PC-3 (cell line): ENCODE results near the gene GPR137B. TPM values are rescaled to one million over a fixed set of nuclear protein-coding genes. Genes with fewer than 3 reads are reported as not detected.

Experiments used
- ATAC-seq: fragments of 200-7000 bp; cut with Tn5 transposase; 2 replicates; pipeline ENCODE4 v1.9.1; 2020; ENCODE audit warnings: mild to moderate bottlenecking, moderate library complexity
- BruUV-seq: library from RNA; stranded (reverse); fragments of 400-500 nt; replicated peaks from 2 replicates; lab custom pipeline; 2021; lab: Mats Ljungman, UMichigan
- CTCF ChIA-PET: fragments of 300-600 bp; sonication (Branson Sonifier 250); formaldehyde crosslinking; loops from one replicate; lab custom pipeline; 2022; ENCODE audit warnings: antibody characterized with exemption; lab: Charles Lee
- POLR2A ChIA-PET: fragments of 300-600 bp; sonication (Branson Sonifier 250); formaldehyde crosslinking; loops from one replicate; lab custom pipeline; 2022; ENCODE audit warnings: antibody characterized with exemption; ENCODE audit not compliant: unreplicated experiment; lab: Charles Lee
- DNase-seq: peaks from one replicate; pipeline ENCODE4 v3.0.0-alpha.2; 2015
- H2AFZ ChIP-seq: fragments of 300-600 bp; sonication (generic); 2 replicates; pipeline ENCODE4 v1.6.0; 2016; ENCODE audit warnings: antibody characterized with exemption, low read length
- H3F3A ChIP-seq: fragments of 300-600 bp; sonication (generic); one replicate; pipeline ENCODE4 v1.6.0; 2017; ENCODE audit warnings: antibody characterized with exemption, low read length, control low read depth, mild to moderate bottlenecking; ENCODE audit not compliant: unreplicated experiment
- H3K27ac ChIP-seq: fragments of 300-600 bp; sonication (generic); 2 replicates; pipeline ENCODE4 v1.5.1; 2016; ENCODE audit warnings: mild to moderate bottlenecking, low read length
- H3K27me3 ChIP-seq: fragments of 300-600 bp; sonication (generic); 2 replicates; pipeline ENCODE4 v1.6.1; 2016; ENCODE audit warnings: low read length, mixed read lengths
- H3K36me3 ChIP-seq: fragments of 300-600 bp; sonication (generic); 2 replicates; pipeline ENCODE4 v1.6.1; 2016; ENCODE audit warnings: low read depth, mixed run types, low read length, mixed read lengths
- H3K4me1 ChIP-seq: fragments of 300-600 bp; sonication (generic); 2 replicates; pipeline ENCODE4 v1.5.1; 2016; ENCODE audit warnings: low read length; ENCODE audit not compliant: insufficient read depth
- H3K4me2 ChIP-seq: fragments of 300-600 bp; sonication (generic); 2 replicates; pipeline ENCODE4 v1.6.0; 2016; ENCODE audit warnings: low read length
- H3K4me3 ChIP-seq: fragments of 300-600 bp; sonication (generic); 2 replicates; pipeline ENCODE4 v1.5.1; 2016; ENCODE audit warnings: mild to moderate bottlenecking, low read length, mixed read lengths
- H3K79me2 ChIP-seq: fragments of 300-600 bp; sonication (generic); 2 replicates; pipeline ENCODE4 v1.6.1; 2017; ENCODE audit warnings: low read length, mixed read lengths
- H3K9ac ChIP-seq: fragments of 300-600 bp; sonication (generic); 2 replicates; pipeline ENCODE4 v1.6.0; 2016; ENCODE audit warnings: mild to moderate bottlenecking, low read length
- H3K9me2 ChIP-seq: fragments of 300-600 bp; sonication (generic); replicated peaks from 2 replicates; pipeline ENCODE4 v1.6.1; 2016; ENCODE audit warnings: mixed run types, low read length, mixed read lengths
- H3K9me3 ChIP-seq: fragments of 300-600 bp; sonication (generic); 2 replicates; pipeline ENCODE4 v1.6.1; 2016; ENCODE audit warnings: low read length, mixed read lengths
- H4K20me1 ChIP-seq: fragments of 300-600 bp; sonication (generic); 2 replicates; pipeline ENCODE4 v1.6.1; 2016; ENCODE audit warnings: low read length, mixed read lengths
- EZH2 ChIP-seq: fragments of 300-600 bp; sonication (generic); IDR thresholded peaks from one replicate; pipeline ENCODE4 v1.6.1; 2017; ENCODE audit warnings: antibody characterized with exemption, mild to moderate bottlenecking, low read length; ENCODE audit not compliant: unreplicated experiment
- EZH2phosphoT487 ChIP-seq: fragments of 300-600 bp; sonication (generic); IDR thresholded peaks from 2 replicates; pipeline ENCODE4 v1.6.1; 2018; ENCODE audit warnings: mild to moderate bottlenecking, antibody characterized with exemption, low read length, borderline replicate concordance
- intact Hi-C: fragments of 100-400 bp; cut with micrococcal nuclease; formaldehyde crosslinking; loops from 2 replicates; pipeline ENCODE4 v1.9.0; 2023
- total RNA-seq: library from RNA; depleted of rRNA; stranded (reverse); fragments of >200 nt; gene quantifications from 2 replicates; pipeline ENCODE4 v1.2.3, GENCODE V29; 2014
- TF ChIP-seq, protein P1 (sequence below): fragments of 300-600 bp; sonication (generic); conservative IDR thresholded peaks from 2 replicates; pipeline ENCODE4 v1.5.1; 2017; ENCODE audit warnings: antibody characterized with exemption, low read depth, mild to moderate bottlenecking, low read length

GPR137B gene
- total RNA-seq, 1 experiment from 2014 or later: 2.3 TPM

- no TSS peak for BruUV-seq
- Histone ChIP-seq H3K9me3 (no peaks in the 10 kb centered on the region), H3K9ac (no peak overlapping the region), H3K4me3 (no peak overlapping the region), H3K27me3 (no peaks in the 10 kb centered on the region), H3K9me2 (no peaks in the 10 kb centered on the region), H3K4me1 (no peaks in the 10 kb centered on the region), H3K36me3 (no peaks in the 10 kb centered on the region), H3K4me2 (no peak overlapping the region), H2AFZ (no peak overlapping the region), H4K20me1 (no peaks in the 10 kb centered on the region), H3F3A (no peaks in the 10 kb centered on the region), H3K79me2 (no peaks in the 10 kb centered on the region), H3K27ac (no peak overlapping the region)
- POLR2A ChIA-PET: no interaction called here
- ATAC-seq (no peak), DNase-seq (no peak)
- CTCF ChIA-PET: no interaction called here
- intact Hi-C loops: no loop called here
- no peak for TF ChIP-seq EZH2phosphoT487
- no peak for TF ChIP-seq EZH2
- TF ChIP-seq, protein P1, sequence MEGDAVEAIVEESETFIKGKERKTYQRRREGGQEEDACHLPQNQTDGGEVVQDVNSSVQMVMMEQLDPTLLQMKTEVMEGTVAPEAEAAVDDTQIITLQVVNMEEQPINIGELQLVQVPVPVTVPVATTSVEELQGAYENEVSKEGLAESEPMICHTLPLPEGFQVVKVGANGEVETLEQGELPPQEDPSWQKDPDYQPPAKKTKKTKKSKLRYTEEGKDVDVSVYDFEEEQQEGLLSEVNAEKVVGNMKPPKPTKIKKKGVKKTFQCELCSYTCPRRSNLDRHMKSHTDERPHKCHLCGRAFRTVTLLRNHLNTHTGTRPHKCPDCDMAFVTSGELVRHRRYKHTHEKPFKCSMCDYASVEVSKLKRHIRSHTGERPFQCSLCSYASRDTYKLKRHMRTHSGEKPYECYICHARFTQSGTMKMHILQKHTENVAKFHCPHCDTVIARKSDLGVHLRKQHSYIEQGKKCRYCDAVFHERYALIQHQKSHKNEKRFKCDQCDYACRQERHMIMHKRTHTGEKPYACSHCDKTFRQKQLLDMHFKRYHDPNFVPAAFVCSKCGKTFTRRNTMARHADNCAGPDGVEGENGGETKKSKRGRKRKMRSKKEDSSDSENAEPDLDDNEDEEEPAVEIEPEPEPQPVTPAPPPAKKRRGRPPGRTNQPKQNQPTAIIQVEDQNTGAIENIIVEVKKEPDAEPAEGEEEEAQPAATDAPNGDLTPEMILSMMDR: no peak
Measured at GRCh38 chr1:236154671-236155398, 12.5 kb downstream of the GPR137B start.

- no peak overlapping the region for H3K4me3 ChIP-seq
- no peaks in the 10 kb centered on the region for H3K27me3 ChIP-seq
- H3K36me3 ChIP-seq: no peaks in the 10 kb centered on the region
- no peak for TF ChIP-seq EZH2phosphoT487
- no peaks in the 10 kb centered on the region for H3K9me3 ChIP-seq
- no peak overlapping the region for H3K9ac ChIP-seq
- CTCF ChIA-PET: no interaction called here
- no peak overlapping the region for H3K27ac ChIP-seq
- POLR2A ChIA-PET: no interaction called here
- H3K4me1 ChIP-seq: no peaks in the 10 kb centered on the region
- H3K4me2 ChIP-seq: no peak overlapping the region
- H4K20me1 ChIP-seq: no peaks in the 10 kb centered on the region
- intact Hi-C loops: no loop called here
- no peak overlapping the region for H2AFZ ChIP-seq
- DNase-seq: no peak
- no peaks in the 10 kb centered on the region for H3K79me2 ChIP-seq
- ATAC-seq: no peak
- H3K9me2 ChIP-seq: no peaks in the 10 kb centered on the region
- no TSS peak for BruUV-seq
- no peaks in the 10 kb centered on the region for H3F3A ChIP-seq
Measured at GRCh38 chr1:236155399-236155767, 13.0 kb downstream of the GPR137B start.

DNA sequence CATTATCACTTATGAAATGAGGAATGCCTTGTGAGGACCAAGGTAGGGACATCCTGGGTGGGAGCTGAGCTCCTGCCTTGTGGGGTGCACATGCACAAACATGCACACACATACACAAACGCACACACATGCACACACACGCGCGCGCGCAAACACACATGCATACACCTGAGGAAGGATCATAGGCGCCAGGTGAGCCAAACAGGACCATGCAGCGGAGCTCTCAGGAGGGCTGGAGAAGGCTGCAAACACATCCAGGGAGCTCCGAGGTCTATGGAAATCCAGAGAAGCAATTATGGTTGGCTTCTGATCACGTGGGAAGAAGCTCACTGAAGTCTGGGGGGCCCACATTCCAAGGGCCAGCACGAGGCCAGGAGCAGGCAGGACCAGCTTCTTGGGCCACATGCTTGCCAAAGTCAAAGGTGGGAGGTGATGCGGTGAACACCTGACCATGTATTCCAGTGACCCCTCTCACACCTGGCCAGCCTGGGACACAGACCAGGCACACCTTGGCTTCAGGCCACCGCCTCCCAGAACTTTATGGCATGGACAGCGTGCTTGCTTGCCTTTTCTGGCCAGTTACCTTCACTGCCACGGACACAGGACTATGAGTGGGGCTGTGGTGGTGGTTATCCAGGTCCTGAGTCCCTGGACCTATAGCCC, 13.6 kb downstream of the GPR137B start:
- H3K27ac ChIP-seq: no peak overlapping the region
- H3K9me3 ChIP-seq: no peaks in the 10 kb centered on the region
- no peak for ATAC-seq
- no peaks in the 10 kb centered on the region for H3K9me2 ChIP-seq
- H3K9ac ChIP-seq: no peak overlapping the region
- H2AFZ ChIP-seq: no peak overlapping the region
- TF ChIP-seq, protein P1: no peak
- no peak for TF ChIP-seq EZH2phosphoT487
- no peak for TF ChIP-seq EZH2
- H3F3A ChIP-seq: no peaks in the 10 kb centered on the region
- H3K36me3 ChIP-seq: no peaks in the 10 kb centered on the region
- no peak for DNase-seq
- no peaks in the 10 kb centered on the region for H4K20me1 ChIP-seq
- ChIA-PET POLR2A (no interaction called here), CTCF (no interaction called here)
- H3K4me3 ChIP-seq: no peak overlapping the region
- no peaks in the 10 kb centered on the region for H3K27me3 ChIP-seq
- intact Hi-C loops: no loop called here
- H3K4me2 ChIP-seq: no peak overlapping the region
- no peaks in the 10 kb centered on the region for H3K79me2 ChIP-seq
- BruUV-seq: no TSS peak
- no peaks in the 10 kb centered on the region for H3K4me1 ChIP-seq
